HepG2 (cell line): ENCODE results near the gene CD7. TPM values are rescaled to one million over a fixed set of nuclear protein-coding genes. Genes with fewer than 3 reads are reported as not detected.

ENCODE experiments used
- ATAC-seq: fragments of 200-7000 bp; cut with Tn5 transposase; 3 replicates; pipeline ENCODE4 v1.9.1; 2020; ENCODE audit warnings: mild to moderate bottlenecking, moderate library complexity
- BruUV-seq: library from RNA; stranded (reverse); fragments of 400-500 nt; replicated peaks from 2 replicates; lab custom pipeline; 2021; lab: Mats Ljungman, UMichigan
- CTCF ChIA-PET: fragments of 300-600 bp; formaldehyde crosslinking; extraction: SDS; loops from one replicate; lab custom pipeline; 2021; ENCODE audit warnings: low total read pairs, inconsistent platforms, low intra/inter-chr PET ratio; lab: Yijun Ruan, JAX
- POLR2A ChIA-PET: fragments of 350-600 bp; sonication (Branson Sonifier 250); formaldehyde crosslinking; loops from one replicate; lab custom pipeline; 2020; ENCODE audit warnings: antibody characterized with exemption, inconsistent platforms; lab: Yijun Ruan, JAX
- DNase-seq: peaks from one replicate; pipeline ENCODE4 v3.0.0-alpha.2; 2015; ENCODE audit warnings: low spot score
- FAIRE-seq: peaks from 3 replicates; lab custom pipeline; 2011; peaks lifted over from hg19 to GRCh38; lab: Jason Lieb, UNC
- H2AFZ ChIP-seq: one replicate; pipeline ENCODE4 v1.6.1; 2011; ENCODE audit warnings: low read length, inconsistent platforms
- H3K27ac ChIP-seq: fragments of 300-600 bp; 3 replicates; pipeline ENCODE4 v1.8.0; 2011; ENCODE audit warnings: mixed run types, mild to moderate bottlenecking, mixed read lengths, low read length, inconsistent platforms; ENCODE audit not compliant: insufficient read depth; ENCODE audit errors: extremely low read length
- H3K27me3 ChIP-seq, 2 experiments: fragments of 200-600 bp in 1 of 2; 2 replicates in 1 of 2; 3 replicates in 1 of 2; pipeline versions ENCODE4 v1.6.0 to v1.8.0; 2011; ENCODE audit warnings: low read length in 2 of 2, mild to moderate bottlenecking in 2 of 2, moderate library complexity in 2 of 2, inconsistent platforms in 1 of 2; ENCODE audit not compliant: insufficient read depth in 2 of 2, control insufficient read depth in 1 of 2
- H3K36me3 ChIP-seq, 2 experiments: fragments of 200-600 bp in 1 of 2; replicated peaks in 1 of 2; 2 replicates in 1 of 2; 3 replicates in 1 of 2; pipeline versions ENCODE4 v1.5.1 to v1.8.0; 2011; ENCODE audit warnings: low read length in 2 of 2, inconsistent platforms in 1 of 2; ENCODE audit not compliant: insufficient read depth in 2 of 2, control insufficient read depth in 1 of 2
- H3K4me1 ChIP-seq: 2 replicates; pipeline ENCODE4 v1.5.1; 2012; ENCODE audit warnings: low read length, inconsistent platforms; ENCODE audit not compliant: insufficient read depth
- H3K4me2 ChIP-seq: 2 replicates; pipeline ENCODE4 v1.6.0; 2011; ENCODE audit warnings: low read depth, low read length, inconsistent platforms
- H3K4me3 ChIP-seq, 3 experiments: fragments of 200-600 bp in 1 of 3; sonication (generic), shearing (Covaris generic) in 1 of 3; replicated peaks in 1 of 3; 2 replicates each; pipeline ENCODE4 v1.5.1; 2011 to 2016; ENCODE audit warnings: low read length in 3 of 3, inconsistent platforms in 2 of 3, low read depth in 2 of 3, mild to moderate bottlenecking in 2 of 3, control low read depth in 1 of 3, mixed read lengths in 1 of 3; ENCODE audit not compliant: insufficient read depth in 1 of 3
- H3K79me2 ChIP-seq: one replicate; pipeline ENCODE4 v1.6.1; 2011; ENCODE audit warnings: low read length, inconsistent platforms; ENCODE audit not compliant: insufficient read depth
- H3K9ac ChIP-seq: 2 replicates; pipeline ENCODE4 v1.6.0; 2011; ENCODE audit warnings: mild to moderate bottlenecking, low read depth, low read length, inconsistent platforms; ENCODE audit not compliant: insufficient read depth
- H3K9me3 ChIP-seq: 2 replicates; pipeline ENCODE4 v1.5.1; 2012; ENCODE audit warnings: mild to moderate bottlenecking, low read length
- H4K20me1 ChIP-seq: 2 replicates; pipeline ENCODE4 v1.6.0; 2011; ENCODE audit warnings: inconsistent platforms, mild to moderate bottlenecking, low read length, moderate library complexity; ENCODE audit not compliant: insufficient read depth
- BRD4 ChIP-seq: sonication (generic); formaldehyde crosslinking; IDR thresholded peaks from 2 replicates; pipeline ENCODE4 v1.4.0; 2020; ENCODE audit warnings: missing genetic modification reagents
- DZIP1 ChIP-seq: sonication (generic); formaldehyde crosslinking; IDR thresholded peaks from 2 replicates; pipeline ENCODE4 v1.5.0; 2020; ENCODE audit warnings: mild to moderate bottlenecking, missing genetic modification reagents
- HOXA3 ChIP-seq: sonication (generic); formaldehyde crosslinking; IDR thresholded peaks from 2 replicates; pipeline ENCODE4 v1.5.0; 2020; ENCODE audit warnings: missing genetic modification reagents
- LBX2 ChIP-seq: sonication (generic); formaldehyde crosslinking; IDR thresholded peaks from 2 replicates; pipeline ENCODE4 v1.5.0; 2020; ENCODE audit warnings: missing genetic modification reagents, mild to moderate bottlenecking, borderline replicate concordance
- NFE2L2 ChIP-seq: fragments of 150-350 bp; IDR thresholded peaks from 2 replicates; pipeline ENCODE4 v1.6.1; 2014; ENCODE audit warnings: low read length
- PRDM10 ChIP-seq: sonication (generic); formaldehyde crosslinking; IDR thresholded peaks from 2 replicates; pipeline ENCODE4 v1.4.0; 2020; ENCODE audit warnings: low read depth, missing genetic modification reagents
- PRPF4 ChIP-seq: fragments of 200-400 bp; formaldehyde crosslinking; IDR thresholded peaks from 2 replicates; pipeline ENCODE4 v1.6.1; 2016; ENCODE audit warnings: low read length, low read depth; ENCODE audit not compliant: poor library complexity, severe bottlenecking
- SALL1 ChIP-seq: sonication (generic); formaldehyde crosslinking; IDR thresholded peaks from 2 replicates; pipeline ENCODE4 v1.8.0; 2022; ENCODE audit warnings: mild to moderate bottlenecking, missing genetic modification reagents
- ZBTB38 ChIP-seq: sonication (generic); formaldehyde crosslinking; IDR thresholded peaks from 2 replicates; pipeline ENCODE4 v1.5.1; 2020; ENCODE audit warnings: mild to moderate bottlenecking, missing genetic modification reagents
- ZBTB4 ChIP-seq: sonication (generic); formaldehyde crosslinking; IDR thresholded peaks from 2 replicates; pipeline ENCODE4 v1.4.0; 2020; ENCODE audit warnings: missing genetic modification reagents, mild to moderate bottlenecking, borderline replicate concordance
- ZBTB7B ChIP-seq: sonication (generic); formaldehyde crosslinking; IDR thresholded peaks from 2 replicates; pipeline ENCODE4 v1.4.0; 2020; ENCODE audit warnings: missing genetic modification reagents
- ZNF225 ChIP-seq: sonication (generic); formaldehyde crosslinking; IDR thresholded peaks from 2 replicates; pipeline ENCODE4 v1.4.0; 2020; ENCODE audit warnings: mild to moderate bottlenecking, missing genetic modification reagents
- ZNF543 ChIP-seq: sonication (generic); formaldehyde crosslinking; IDR thresholded peaks from 2 replicates; pipeline ENCODE4 v1.4.0; 2020; ENCODE audit warnings: mild to moderate bottlenecking, missing genetic modification reagents
- ZZZ3 ChIP-seq: sonication (generic); formaldehyde crosslinking; IDR thresholded peaks from 2 replicates; pipeline ENCODE4 v1.4.0; 2020; ENCODE audit warnings: missing genetic modification reagents, mild to moderate bottlenecking, borderline replicate concordance
- WGBS: methylation state at CpG from one replicate; pipeline ENCODE4 v1.1.6; 2017; ENCODE audit warnings: low lambda C conversion rate; 5-methylcytosine and 5-hydroxymethylcytosine counted together
- in situ Hi-C: cut with HindIII; loops from 2 replicates; pipeline ENCODE4 v1.10.0; 2017; ENCODE audit warnings: low pct_unique_long_range_greater_than_20kb; ENCODE audit not compliant: extremely low pct_ligation_motif_present
- intact Hi-C: fragments of 100-400 bp; cut with micrococcal nuclease; formaldehyde crosslinking; loops from one replicate; pipeline ENCODE4 v1.10.0; 2022; ENCODE audit not compliant: unreplicated experiment
- polyA plus RNA-seq, 8 experiments: library from polyadenylated mRNA; depleted of rRNA in 3 of 8; stranded (reverse) in 7 of 8; unstranded in 1 of 8; fragments of >200 nt; fragmentation: Illumina TruSeq in 4 of 8; extraction: Trizol in 4 of 8; gene quantifications; 2 replicates each; pipeline versions ENCODE4 v1.2.1 to v1.2.3, GENCODE V29; 2011 to 2016; ENCODE audit warnings: low read depth in 4 of 8, missing spikeins in 1 of 8, mixed read lengths in 1 of 8; ENCODE audit not compliant: insufficient read depth in 1 of 8
- total RNA-seq, 5 experiments: library from RNA; depleted of rRNA; stranded (reverse); fragments of >200 nt; fragmentation: Illumina TruSeq; extraction: Trizol; gene quantifications; 2 replicates each; pipeline ENCODE4 v1.2.3, GENCODE V29; 2016; ENCODE audit warnings: low read depth in 1 of 5

Gene CD7
- total and polyA plus RNA-seq, 2 of the 13 experiments (the other 11 are each of a cell fraction or from before 2014, with no cell fraction given), result 67.6 to 76.4 TPM

GRCh38 chr17:82327289-82327688, 9.9 kb upstream of the CD7 start:
- Histone ChIP-seq H3K4me2 (peak overlapping the region; percentile 43; the same call in 1 of the 2 replicates), H4K20me1 (no peaks in the 10 kb centered on the region), H3K27ac (peak overlapping the region; percentile 73), H3K9ac (peak overlapping the region; percentile 34; the same call in 1 of the 2 replicates), H3K27me3 (no peaks in the 10 kb centered on the region), H3K4me1 (peaks cover 90% of the 10 kb centered on the region), H3K36me3 (no peaks in the 10 kb centered on the region), H3K9me3 (no peaks in the 10 kb centered on the region), H3K79me2 (peaks cover 4% of the 10 kb centered on the region), H2AFZ (no peak overlapping the region), H3K4me3 (no peak overlapping the region; a peak in 1 of 6 replicates)
- no TSS peak for BruUV-seq
- POLR2A ChIA-PET, result interaction anchor here (0.9 to 20.8 kb wide), 8 partner anchors 10 to 86 kb away, joined by 4 to 270 read pairs (median 40); partner anchors contain the start of genes CD7 and CSNK1D
- intact Hi-C loops, result no loop called here
- FAIRE-seq, result peak; percentile 21
- DNase-seq, result no peak
- ATAC-seq, result no peak
- 89% methylated on average over 13 of the region's 15 CpGs for WGBS
- CTCF ChIA-PET, result no interaction called here
- in situ Hi-C loops, result no loop called here
- TF ChIP-seq LBX2 (no peak), ZBTB4 (CRISPR knock-in tag) (peak; percentile 71; the same call in 1 of the 2 replicates), PRPF4 (peak; percentile 55), ZBTB38 (peak; percentile 95), NFE2L2 (no peak), ZNF225 (CRISPR knock-in tag) (peak; percentile 46; the same call in 1 of the 2 replicates), HOXA3 (peak; percentile 39; the same call in 1 of the 2 replicates), PRDM10 (no peak), SALL1 (CRISPR knock-in tag) (0 out of 2 replicates have a peak, but pooled peaks have one; percentile 2), ZBTB7B (CRISPR knock-in tag) (0 out of 2 replicates have a peak, but pooled peaks have one; percentile 20), DZIP1 (0 out of 2 replicates have a peak, but pooled peaks have one; percentile 48), ZZZ3 (CRISPR knock-in tag) (no peak), ZNF543 (CRISPR knock-in tag) (no peak), BRD4 (CRISPR knock-in tag) (0 out of 2 replicates have a peak, but pooled peaks have one; percentile 30)
